Neural cell (in vitro differentiated cells): ENCODE measurements around the gene SLC7A8.

Experiments used
- EP300 ChIP-seq: fragments of 450-650 bp; conservative IDR thresholded peaks from 2 replicates; pipeline ENCODE4 v1.6.1; 2014; ENCODE audit warnings: antibody characterized with exemption, mild to moderate bottlenecking, moderate library complexity; ENCODE audit not compliant: poor library complexity, severe bottlenecking
- TF ChIP-seq, protein P1 (sequence below): fragments of 450-650 bp; IDR thresholded peaks from 2 replicates; pipeline ENCODE4 v1.5.1; 2014; ENCODE audit warnings: antibody characterized with exemption, mild to moderate bottlenecking, moderate library complexity; ENCODE audit not compliant: poor library complexity, severe bottlenecking

DNA sequence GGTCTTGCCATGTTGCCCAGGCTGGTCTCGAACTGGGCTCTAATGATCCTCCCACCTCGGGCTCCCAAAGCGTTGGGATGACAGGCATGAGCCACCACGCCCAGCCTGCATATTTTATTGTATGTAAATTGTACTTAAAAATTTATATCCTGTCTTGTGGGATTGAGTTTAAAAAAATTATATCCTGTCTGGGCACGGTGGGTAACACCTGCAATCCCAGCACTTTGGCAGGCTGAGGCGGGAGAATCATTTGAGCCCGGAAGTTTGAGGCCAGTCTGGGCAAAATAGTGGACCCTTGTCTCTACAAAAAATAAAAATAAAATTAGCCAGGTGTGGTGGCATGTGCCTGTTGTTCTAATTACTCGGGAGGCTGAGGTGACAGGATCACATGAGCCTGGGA is 50.5 kb downstream of the SLC7A8 start:
- TF ChIP-seq EP300: no peak
- TF ChIP-seq, protein P1, sequence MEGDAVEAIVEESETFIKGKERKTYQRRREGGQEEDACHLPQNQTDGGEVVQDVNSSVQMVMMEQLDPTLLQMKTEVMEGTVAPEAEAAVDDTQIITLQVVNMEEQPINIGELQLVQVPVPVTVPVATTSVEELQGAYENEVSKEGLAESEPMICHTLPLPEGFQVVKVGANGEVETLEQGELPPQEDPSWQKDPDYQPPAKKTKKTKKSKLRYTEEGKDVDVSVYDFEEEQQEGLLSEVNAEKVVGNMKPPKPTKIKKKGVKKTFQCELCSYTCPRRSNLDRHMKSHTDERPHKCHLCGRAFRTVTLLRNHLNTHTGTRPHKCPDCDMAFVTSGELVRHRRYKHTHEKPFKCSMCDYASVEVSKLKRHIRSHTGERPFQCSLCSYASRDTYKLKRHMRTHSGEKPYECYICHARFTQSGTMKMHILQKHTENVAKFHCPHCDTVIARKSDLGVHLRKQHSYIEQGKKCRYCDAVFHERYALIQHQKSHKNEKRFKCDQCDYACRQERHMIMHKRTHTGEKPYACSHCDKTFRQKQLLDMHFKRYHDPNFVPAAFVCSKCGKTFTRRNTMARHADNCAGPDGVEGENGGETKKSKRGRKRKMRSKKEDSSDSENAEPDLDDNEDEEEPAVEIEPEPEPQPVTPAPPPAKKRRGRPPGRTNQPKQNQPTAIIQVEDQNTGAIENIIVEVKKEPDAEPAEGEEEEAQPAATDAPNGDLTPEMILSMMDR: no peak
